ENCODE measurements around the gene PPFIA2. TPM values are rescaled to one million over a fixed set of nuclear protein-coding genes. Genes with fewer than 3 reads are reported as not detected.

The PPFIA2 gene
- polyA plus RNA-seq, 3 donors: not detected

- H3K4me3 Mint-ChIP-seq: no peak overlapping the region
Observed at GRCh38 chr12:81441629-81442028, 317.5 kb downstream of the PPFIA2 start.

GRCh38 chr12:81440001-81440400 lies 319.1 kb downstream of the PPFIA2 start:
- Histone ChIP-seq H4K20me1 (ENCODE audit: insufficient read depth, low read length) (no peaks in the 10 kb centered on the region), H3K4me2 (replicated peaks; ENCODE audit: extremely low read depth, low read length, poor library complexity, severe bottlenecking) (no peak overlapping the region), H3K4me1 (ENCODE audit: control insufficient read depth in 1 of 2, insufficient read depth in 2 of 2, low read length in 2 of 2) (no peaks in the 10 kb centered on the region), H3K36me3 (replicated peaks in 1 of 2; ENCODE audit: control insufficient read depth in 1 of 2, insufficient read depth in 2 of 2, low read length in 2 of 2) (no peaks in the 10 kb centered on the region), H3K79me2 (ENCODE audit: insufficient read depth, low read length) (no peaks in the 10 kb centered on the region), H3K27ac (ENCODE audit: low read depth in 1 of 2, low read length in 2 of 2) (no peak overlapping the region), H2AFZ (ENCODE audit: insufficient read depth, low read depth, low read length, poor library complexity, severe bottlenecking) (no peak overlapping the region), H3K4me3 (replicated peaks in 1 of 3; ENCODE audit: low read depth in 2 of 3, low read length in 3 of 3) (no peak overlapping the region), H3K27me3 (ENCODE audit: control insufficient read depth in 2 of 2, insufficient read depth in 2 of 2, low read length in 2 of 2) (no peaks in the 10 kb centered on the region), H3K9ac (ENCODE audit: insufficient read depth, low read length, poor library complexity, severe bottlenecking) (no peak overlapping the region), H3K9me3 (replicated peaks in 1 of 2; ENCODE audit: control insufficient read depth in 1 of 2, insufficient read depth in 1 of 2, low read length in 2 of 2) (no peaks in the 10 kb centered on the region)
- intact Hi-C loops (cut with micrococcal nuclease): no loop called here
- Mint-ChIP-seq H3K9me3 (no peaks in the 10 kb centered on the region), H3K4me1 (no peaks in the 10 kb centered on the region), H3K36me3 (no peaks in the 10 kb centered on the region), H3K27ac (no peak overlapping the region), H3K4me3 (no peak overlapping the region), H3K27me3 (ENCODE audit: low read depth in 3 of 3) (no peaks in the 10 kb centered on the region)
- TF ChIP-seq CTCF (IDR thresholded peaks at IDR 0.05): no peak
- DNase-seq: no peak
- 100% methylated on average over 2 of the region's 3 CpGs for WGBS (ENCODE audit: insufficient coverage)

More at GRCh38 chr12:81441629-81442028, 317.5 kb downstream of the PPFIA2 start:
- H3K27ac Mint-ChIP-seq: no peak overlapping the region
- H3K79me2 ChIP-seq (ENCODE audit: insufficient read depth, low read length): no peaks in the 10 kb centered on the region
- H3K9me3 ChIP-seq (replicated peaks in 1 of 2; ENCODE audit: control insufficient read depth in 1 of 2, insufficient read depth in 1 of 2, low read length in 2 of 2): no peaks in the 10 kb centered on the region
- H4K20me1 ChIP-seq (ENCODE audit: insufficient read depth, low read length): no peaks in the 10 kb centered on the region
- no CpG with 5 or more reads among the region's 6 CpGs for WGBS (ENCODE audit: insufficient coverage)
- H3K4me2 ChIP-seq (replicated peaks; ENCODE audit: extremely low read depth, low read length, poor library complexity, severe bottlenecking): no peak overlapping the region
- H2AFZ ChIP-seq (ENCODE audit: insufficient read depth, low read depth, low read length, poor library complexity, severe bottlenecking): no peak overlapping the region
- no peak overlapping the region for H3K9ac ChIP-seq (ENCODE audit: insufficient read depth, low read length, poor library complexity, severe bottlenecking)
- no peaks in the 10 kb centered on the region for H3K4me1 ChIP-seq (ENCODE audit: control insufficient read depth in 1 of 2, insufficient read depth in 2 of 2, low read length in 2 of 2)
- TF ChIP-seq CTCF (IDR thresholded peaks at IDR 0.05): no peak
- H3K27ac ChIP-seq (ENCODE audit: low read depth in 1 of 2, low read length in 2 of 2): no peak overlapping the region
- no peak for DNase-seq
- no peaks in the 10 kb centered on the region for H3K36me3 Mint-ChIP-seq
- no peaks in the 10 kb centered on the region for H3K27me3 ChIP-seq (ENCODE audit: control insufficient read depth in 2 of 2, insufficient read depth in 2 of 2, low read length in 2 of 2)
- no peaks in the 10 kb centered on the region for H3K27me3 Mint-ChIP-seq (ENCODE audit: low read depth in 3 of 3)
- no peaks in the 10 kb centered on the region for H3K9me3 Mint-ChIP-seq
- H3K36me3 ChIP-seq (replicated peaks in 1 of 2; ENCODE audit: control insufficient read depth in 1 of 2, insufficient read depth in 2 of 2, low read length in 2 of 2): no peaks in the 10 kb centered on the region
- H3K4me3 ChIP-seq (replicated peaks in 1 of 3; ENCODE audit: low read depth in 2 of 3, low read length in 3 of 3): no peak overlapping the region
- intact Hi-C loops (cut with micrococcal nuclease): no loop called here
- no peaks in the 10 kb centered on the region for H3K4me1 Mint-ChIP-seq

All from CD14-positive monocyte (primary cell).